NB4 (cell line): ENCODE results near the gene CYP2B6.
"Not testable (repeated sequence)": the region's sequence is repeated elsewhere in the genome, so short reads cannot be mapped to it uniquely, and the experiment has no call there.

Experiments used
- CTCF ChIP-seq: IDR thresholded peaks from one replicate; pipeline ENCODE4 v1.5.1; 2012; ENCODE audit warnings: low read depth, low read length
- POLR2A ChIP-seq: IDR thresholded peaks from 2 replicates; pipeline ENCODE4 v1.6.1; 2011; ENCODE audit warnings: mild to moderate bottlenecking; ENCODE audit not compliant: insufficient read length; ENCODE audit errors: extremely low read depth

- TF ChIP-seq CTCF, POLR2A: not testable (repeated sequence)
These were observed 20.4 kb upstream of the CYP2B6 start for GRCh38 chr19:40970396-40971345.
